Stimulated activated CD8-positive, alpha-beta memory T cell treated with anti-CD3 and anti-CD28 coated beads, Interleukin-4, amount 100 ng/mL, for 48 hours (primary cell): ENCODE measurements around the gene ADGRG1.

Source experiments
- DNase-seq: peaks from one replicate; pipeline ENCODE4 v3.0.0-alpha.2; 2020

ADGRG1 gene

GRCh38 chr16:57620335-57621231, 7.8 kb upstream of the ADGRG1 start:
- DNase-seq = no peak

- no peak for DNase-seq
These were observed 6.7 kb upstream of the ADGRG1 start for GRCh38 chr16:57621521-57622271.

GRCh38 chr16:57622361-57623250, 5.8 kb upstream of the ADGRG1 start:
- no peak for DNase-seq

GRCh38 chr16:57623251-57624043, 5.0 kb upstream of the ADGRG1 start:
- DNase-seq = no peak

GRCh38 chr16:57624044-57624688, 4.3 kb upstream of the ADGRG1 start:
- no peak for DNase-seq

- DNase-seq = no peak
These were observed 3.5 kb upstream of the ADGRG1 start for GRCh38 chr16:57624806-57625500.

GRCh38 chr16:57626420-57627170, 1.8 kb upstream of the ADGRG1 start:
- no peak for DNase-seq

- no peak for DNase-seq
These were observed 1.1 kb upstream of the ADGRG1 start for GRCh38 chr16:57627184-57627871.

- DNase-seq = no peak
These were observed 408 bp downstream of the ADGRG1 start for GRCh38 chr16:57628783-57629293.

- DNase-seq = no peak
These were observed 1.3 kb downstream of the ADGRG1 start for GRCh38 chr16:57629516-57630406.

GRCh38 chr16:57630407-57630797, 2.0 kb downstream of the ADGRG1 start:
- DNase-seq = no peak

GRCh38 chr16:57630931-57631845, 2.8 kb downstream of the ADGRG1 start:
- no peak for DNase-seq

- no peak for DNase-seq
These were observed 4.1 kb downstream of the ADGRG1 start for GRCh38 chr16:57632568-57632967.

- DNase-seq = no peak
These were observed 5.1 kb downstream of the ADGRG1 start for GRCh38 chr16:57633383-57634064.

- DNase-seq = no peak
These were observed 5.7 kb downstream of the ADGRG1 start for GRCh38 chr16:57634171-57634570.

GRCh38 chr16:57635266-57636097, 7.1 kb downstream of the ADGRG1 start:
- no peak for DNase-seq
